K562 (cell line): Measurements from ENCODE around the gene LST1. TPM values are rescaled to one million over a fixed set of nuclear protein-coding genes. Genes with fewer than 3 reads are reported as not detected.

Source experiments
- CBFA2T2 ChIP-seq: fragments of 450-650 bp; conservative IDR thresholded peaks from 2 replicates; pipeline ENCODE4 v1.6.1; 2017; ENCODE audit warnings: mild to moderate bottlenecking
- CLOCK ChIP-seq: fragments of 250-450 bp; sonication (Bioruptor Pico); IDR thresholded peaks from 2 replicates; pipeline ENCODE4 v1.4.0; 2020; ENCODE audit warnings: mild to moderate bottlenecking, moderate library complexity, borderline replicate concordance
- HSF4 ChIP-seq: fragments of 250-450 bp; sonication (Bioruptor Pico); IDR thresholded peaks from 2 replicates; pipeline ENCODE4 v2.1.2; 2022; ENCODE audit warnings: mild to moderate bottlenecking, moderate library complexity, borderline replicate concordance
- IRF9 ChIP-seq: fragments of 450-650 bp; IDR thresholded peaks from 2 replicates; pipeline ENCODE4 v1.6.1; 2016; ENCODE audit warnings: missing biosample characterization, missing genetic modification characterization
- L3MBTL2 ChIP-seq: fragments of 450-650 bp; IDR thresholded peaks from 2 replicates; pipeline ENCODE4 v1.6.1; 2016; ENCODE audit warnings: mild to moderate bottlenecking, moderate library complexity
- LCOR ChIP-seq: sonication (generic); formaldehyde crosslinking; IDR thresholded peaks from 2 replicates; pipeline ENCODE4 v1.8.0; 2022; ENCODE audit warnings: mild to moderate bottlenecking, missing genetic modification reagents
- LEF1 ChIP-seq: fragments of 450-650 bp; IDR thresholded peaks from 2 replicates; pipeline ENCODE4 v1.6.1; 2016; ENCODE audit warnings: mild to moderate bottlenecking
- OTX1 ChIP-seq: fragments of 450-650 bp; formaldehyde crosslinking; IDR thresholded peaks from 2 replicates; pipeline ENCODE4 v1.4.0; 2022; ENCODE audit warnings: mild to moderate bottlenecking
- PHTF2 ChIP-seq: fragments of 250-450 bp; sonication (Bioruptor Pico); IDR thresholded peaks from 2 replicates; pipeline ENCODE4 v1.5.0; 2021; ENCODE audit warnings: mild to moderate bottlenecking
- PML ChIP-seq: IDR thresholded peaks from 2 replicates; pipeline ENCODE4 v1.6.1; 2012; ENCODE audit warnings: low read length, inconsistent platforms
- RBFOX2 ChIP-seq: fragments of 200-400 bp; formaldehyde crosslinking; IDR thresholded peaks from 2 replicates; pipeline ENCODE4 v1.6.1; 2017; ENCODE audit warnings: low read depth, mild to moderate bottlenecking, low read length, moderate library complexity
- TCF7 ChIP-seq: sonication (generic); IDR thresholded peaks from 2 replicates; pipeline ENCODE4 v1.6.1; 2016; ENCODE audit warnings: antibody characterized with exemption, borderline replicate concordance
- TOE1 ChIP-seq, 2 experiments: fragments of 450-650 bp in 1 of 2; sonication (generic) in 1 of 2; formaldehyde crosslinking in 1 of 2; IDR thresholded peaks; 2 replicates each; pipeline versions ENCODE4 v1.7.1 to v1.8.0; 2016 to 2022; ENCODE audit warnings: borderline replicate concordance in 2 of 2, mild to moderate bottlenecking in 2 of 2, antibody characterized with exemption in 1 of 2, inconsistent platforms in 1 of 2, low read depth in 1 of 2, missing genetic modification reagents in 1 of 2, moderate library complexity in 1 of 2
- ZHX1 ChIP-seq: fragments of 150-350 bp; conservative IDR thresholded peaks from 2 replicates; pipeline ENCODE4 v1.6.1; 2014; ENCODE audit warnings: low read length
- ZKSCAN8 ChIP-seq: fragments of 200-800 bp; sonication (Bioruptor generic); IDR thresholded peaks from 2 replicates; pipeline ENCODE4 v1.6.1; 2016; ENCODE audit warnings: missing genetic modification characterization, missing compliant biosample characterization
- ZNF280B ChIP-seq: fragments of 250-450 bp; sonication (Bioruptor Pico); IDR thresholded peaks from 2 replicates; pipeline ENCODE4 v1.5.1; 2021; ENCODE audit warnings: mild to moderate bottlenecking
- ZNF695 ChIP-seq: fragments of 450-650 bp; formaldehyde crosslinking; IDR thresholded peaks from 2 replicates; pipeline ENCODE4 v1.4.0; 2020; ENCODE audit warnings: mild to moderate bottlenecking, moderate library complexity
- polyA plus RNA-seq, 8 experiments: library from polyadenylated mRNA; depleted of rRNA in 4 of 8; stranded (reverse) in 5 of 8; unstranded in 3 of 8; fragments of >200 nt; fragmentation: Nextera tagmentation in 2 of 8; fragmentation: Illumina TruSeq in 1 of 8; extraction: Ambion mirVana in 2 of 8; extraction: Trizol in 1 of 8; gene quantifications; 2 replicates each; pipeline versions ENCODE4 v1.2.1 to v1.2.3, GENCODE V29; 2011 to 2014; ENCODE audit warnings: inconsistent platforms in 1 of 8, missing spikeins in 1 of 8
- total RNA-seq, 7 experiments: library from RNA; depleted of rRNA in 6 of 7; stranded (reverse); fragments of >200 nt in 6 of 7; fragmentation: Illumina TruSeq in 2 of 7; extraction: Trizol in 2 of 7; gene quantifications; 2 replicates each; pipeline versions ENCODE4 v1.2.1 to v1.2.3, GENCODE V29; 2011 to 2021; ENCODE audit warnings: low replicate concordance in 1 of 7

Gene LST1
- total and polyA plus RNA-seq, 9 of the 15 experiments (the other 6 are each of a cell fraction or from before 2014, with no cell fraction given): 0.82 to 7.8 (median 1.7) TPM

GRCh38 chr6:31541658-31542521 is 44.2 kb upstream of the LST1 start, which contains the start of gene DDX39B (continued):
- TF ChIP-seq CLOCK (CRISPR knock-in tag) (0 out of 2 replicates have a peak, but pooled peaks have one; percentile 44), IRF9 (peak; percentile 24; the same call in 1 of the 2 replicates), TCF7 (no peak; the same call in 1 of the 2 replicates), ZHX1 (peak; percentile 78; the same call in 1 of the 2 replicates), ZNF695 (CRISPR knock-in tag) (no peak), RBFOX2 (peak; percentile 97), ZKSCAN8 (no peak), HSF4 (CRISPR knock-in tag) (no peak), CBFA2T2 (no peak), ZNF280B (no peak), PHTF2 (CRISPR knock-in tag) (no peak), PML (peak; percentile 91), LCOR (CRISPR knock-in tag) (peak; percentile 93), LEF1 (peak; percentile 70), L3MBTL2 (peak; percentile 94), TOE1 (IDR thresholded peaks at IDR 0.05; ENCODE audit: borderline replicate concordance) (peak; percentile 94), TOE1 (CRISPR knock-in tag; IDR thresholded peaks at IDR 0.05; ENCODE audit: borderline replicate concordance, low read depth) (peak; percentile 91; the same call in 1 of the 2 replicates), OTX1 (CRISPR knock-in tag) (peak; percentile 85)
